CD4-positive, alpha-beta T cell treated with Interleukin-10 for 1 hour (primary cell): ENCODE measurements around the gene WDTC1.
A peak's percentile ranks its signal among the peaks of the same experiment; 100 is the strongest.
"Not testable (repeated sequence)": the region's sequence is repeated elsewhere in the genome, so short reads cannot be mapped to it uniquely, and the experiment has no call there.

Experiments used
- DNase-seq: peaks from one replicate; pipeline ENCODE4 v3.0.0-alpha.2; 2020

WDTC1 gene

GRCh38 chr1:27255136-27255535 lies 20.7 kb downstream of the WDTC1 start:
- no peak for DNase-seq

DNA sequence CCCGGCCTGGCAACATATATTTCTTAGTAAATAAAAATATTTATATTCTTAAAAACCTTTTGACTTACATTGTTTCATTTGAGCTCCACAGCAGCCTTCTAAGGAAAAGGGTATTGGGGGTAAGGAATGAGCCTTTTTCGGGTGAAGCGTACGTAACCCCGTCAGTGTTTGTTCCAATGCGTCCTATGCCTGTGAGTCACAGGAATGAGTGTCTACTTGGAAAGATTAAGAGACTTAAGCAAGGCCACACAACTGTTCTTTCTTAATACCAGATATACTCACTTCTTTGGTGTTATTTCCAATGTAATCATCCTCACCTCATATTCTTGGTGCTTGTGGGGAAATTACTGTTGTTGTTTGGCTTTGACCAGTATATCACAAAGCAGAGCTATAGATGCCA lies 22.7 kb downstream of the WDTC1 start:
- no peak for DNase-seq

GRCh38 chr1:27258598-27258997 lies 24.2 kb downstream of the WDTC1 start:
- no peak for DNase-seq

DNA sequence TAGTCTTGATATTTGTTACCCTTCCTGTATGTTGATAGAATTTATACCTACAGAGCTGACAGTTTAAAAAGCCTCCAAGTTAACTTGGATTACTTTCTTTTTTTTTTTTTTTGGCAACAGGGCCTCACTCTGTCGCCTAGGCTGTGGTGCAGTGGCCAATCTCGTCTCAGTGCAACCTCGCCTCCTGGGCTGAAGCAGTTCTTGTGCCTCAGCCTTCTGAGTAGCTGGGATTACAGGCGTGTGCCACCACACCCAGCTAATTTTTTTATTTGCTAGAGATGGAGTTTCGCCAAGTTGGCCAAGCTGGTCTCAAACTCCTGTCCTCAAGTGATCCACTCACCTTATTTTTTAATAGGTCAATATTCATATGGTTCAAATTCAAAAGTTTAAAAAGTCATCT lies 32.7 kb downstream of the WDTC1 start:
- no peak for DNase-seq

- no peak for DNase-seq
Observed at GRCh38 chr1:27269276-27269675, 34.8 kb downstream of the WDTC1 start.

DNA sequence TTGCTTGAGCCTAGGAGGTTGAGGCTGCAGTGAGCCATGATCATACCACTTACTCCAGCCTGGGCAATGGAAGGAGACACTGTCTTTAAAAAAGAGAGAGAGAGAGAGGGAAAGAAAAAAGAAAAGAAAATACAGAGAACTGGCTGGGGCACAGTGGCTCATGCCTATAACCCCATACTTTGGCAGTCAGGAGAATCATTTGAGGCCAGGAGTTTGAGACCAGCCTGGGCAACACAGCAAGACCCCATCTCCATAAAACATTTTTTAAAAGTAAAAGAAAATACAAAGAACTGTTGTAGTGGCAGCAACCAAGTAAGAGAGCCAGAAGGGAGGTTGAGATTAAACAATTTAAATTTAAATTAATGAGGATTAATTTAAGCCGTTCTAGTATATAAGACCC lies 39.8 kb downstream of the WDTC1 start:
- no peak for DNase-seq

DNA sequence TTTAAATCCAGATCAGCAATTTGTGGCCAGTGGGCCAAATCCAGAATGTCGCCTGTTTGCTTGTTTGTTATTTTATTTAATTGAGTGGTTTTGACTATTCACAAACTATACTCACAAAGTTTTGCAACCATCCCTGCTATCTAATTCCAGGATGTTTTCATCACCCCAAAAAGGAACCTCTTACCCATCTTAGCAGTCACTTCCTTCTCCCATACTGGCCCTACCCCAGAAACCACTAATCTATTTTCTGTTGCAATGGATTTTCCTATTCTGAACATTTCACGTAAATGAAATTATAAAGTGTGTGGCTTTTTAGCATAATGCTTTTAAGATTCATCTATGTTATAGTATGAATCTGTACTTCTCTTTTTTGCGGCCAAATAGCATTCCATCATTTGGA lies 41.3 kb downstream of the WDTC1 start:
- DNase-seq: no peak

GRCh38 chr1:27284425-27285273 lies 50.2 kb downstream of the WDTC1 start:
- peak; percentile 87 for DNase-seq

GRCh38 chr1:27285274-27285660 lies 50.8 kb downstream of the WDTC1 start:
- DNase-seq: no peak

GRCh38 chr1:27285821-27286220 lies 51.4 kb downstream of the WDTC1 start:
- DNase-seq: not testable (repeated sequence)

DNA sequence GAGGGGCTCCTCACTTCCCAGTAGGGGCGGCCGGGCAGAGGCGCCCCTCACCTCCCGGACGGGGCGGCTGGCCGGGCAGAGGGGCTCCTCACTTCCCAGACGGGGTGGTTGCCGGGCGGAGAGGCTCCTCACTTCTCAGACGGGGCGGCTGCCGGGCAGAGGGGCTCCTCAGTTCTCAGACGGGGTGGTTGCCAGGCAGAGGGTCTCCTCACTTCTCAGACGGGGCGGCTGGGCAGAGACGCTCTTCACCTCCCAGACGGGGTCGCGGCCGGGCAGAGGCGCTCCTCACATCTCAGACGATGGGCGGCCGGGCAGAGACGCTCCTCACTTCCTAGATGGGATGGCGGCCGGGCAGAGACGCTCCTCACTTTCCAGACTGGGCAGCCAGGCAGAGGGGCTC lies 54.7 kb downstream of the WDTC1 start:
- not testable (repeated sequence) for DNase-seq

- no peak for DNase-seq
Observed at GRCh38 chr1:27290581-27290980, 56.1 kb downstream of the WDTC1 start.

GRCh38 chr1:27292106-27292505 lies 57.7 kb downstream of the WDTC1 start:
- no peak for DNase-seq

- DNase-seq: no peak
Observed at GRCh38 chr1:27293915-27294314, 59.5 kb downstream of the WDTC1 start.

DNA sequence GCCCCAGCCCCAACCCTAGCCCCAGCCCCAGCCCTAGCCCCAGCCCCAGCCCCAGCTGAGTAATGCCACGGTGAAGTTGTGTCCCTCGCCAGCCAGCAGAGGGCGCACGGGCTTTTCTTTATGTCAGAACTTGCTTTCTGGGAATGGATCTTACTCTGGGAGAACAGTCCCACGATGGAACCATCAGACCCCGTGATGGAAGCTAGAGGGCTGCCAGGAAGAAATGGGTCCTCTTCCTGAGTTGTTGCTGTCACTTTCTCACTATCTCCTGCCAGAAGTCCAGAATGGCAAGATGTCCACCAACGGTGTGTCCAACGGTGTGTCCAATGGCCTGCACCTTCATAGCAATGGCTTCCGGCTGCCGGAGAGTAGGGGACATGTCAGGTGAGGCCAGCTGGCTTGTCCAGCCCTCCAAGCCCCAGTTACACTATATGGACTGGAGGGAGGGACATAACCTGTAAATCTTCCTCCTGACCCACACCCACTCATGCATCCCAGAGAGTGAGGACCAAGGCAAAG lies 62.4 kb downstream of the WDTC1 start:
- DNase-seq: peak; percentile 65

DNA sequence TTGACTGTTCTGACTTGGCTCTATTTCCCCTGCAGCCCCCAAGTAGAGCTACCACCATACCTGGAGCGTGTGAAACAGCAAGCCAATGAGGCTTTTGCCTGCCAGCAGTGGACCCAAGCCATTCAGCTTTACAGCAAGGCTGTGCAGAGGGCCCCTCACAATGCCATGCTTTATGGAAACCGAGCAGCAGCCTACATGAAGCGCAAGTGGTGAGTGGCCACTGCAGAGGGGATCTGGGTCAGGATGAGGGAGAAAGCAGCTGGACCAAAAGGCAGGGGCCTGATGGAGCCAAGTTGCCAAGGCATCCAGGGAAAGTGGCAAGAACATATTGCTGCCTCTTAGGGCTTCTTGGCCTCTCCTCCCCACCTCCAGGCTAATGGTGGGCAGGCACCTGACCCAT lies 63.5 kb downstream of the WDTC1 start:
- no peak for DNase-seq

DNA sequence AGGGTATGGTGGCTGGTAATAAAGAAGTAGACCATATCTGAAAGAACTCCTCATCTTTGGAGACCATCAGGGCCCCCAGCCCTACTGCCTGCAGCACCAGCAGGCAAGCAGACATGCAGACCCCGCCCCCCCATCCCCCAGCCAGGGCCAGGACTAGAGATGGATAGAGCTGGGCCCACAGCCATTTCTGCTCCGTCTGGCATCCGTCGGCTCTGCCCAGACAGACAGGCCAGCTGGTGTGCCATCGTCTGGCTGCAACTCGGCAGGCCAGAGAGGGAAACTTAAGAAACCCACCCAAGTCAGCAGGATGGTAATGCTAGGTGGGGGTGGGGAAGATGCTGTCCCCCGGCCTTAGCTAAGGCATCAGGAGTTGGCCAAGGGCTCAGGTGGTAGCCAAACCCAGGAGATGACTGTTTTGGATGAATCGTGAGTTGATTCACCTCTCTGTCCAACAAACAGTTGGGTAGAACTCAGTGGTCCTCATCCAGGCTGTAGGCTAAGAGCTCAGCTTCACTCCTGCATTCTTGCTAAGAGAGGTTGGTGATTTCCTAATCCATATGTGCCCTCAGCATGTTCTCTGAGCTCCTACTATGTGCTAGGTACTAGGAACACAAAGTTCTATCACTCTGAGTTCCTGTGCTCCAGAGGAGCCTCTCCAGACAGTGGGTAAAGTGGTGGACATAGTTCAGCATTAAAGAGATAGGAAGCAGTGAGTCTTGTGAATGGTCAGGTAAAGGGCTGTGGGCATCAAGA lies 64.4 kb downstream of the WDTC1 start:
- no peak for DNase-seq

DNA sequence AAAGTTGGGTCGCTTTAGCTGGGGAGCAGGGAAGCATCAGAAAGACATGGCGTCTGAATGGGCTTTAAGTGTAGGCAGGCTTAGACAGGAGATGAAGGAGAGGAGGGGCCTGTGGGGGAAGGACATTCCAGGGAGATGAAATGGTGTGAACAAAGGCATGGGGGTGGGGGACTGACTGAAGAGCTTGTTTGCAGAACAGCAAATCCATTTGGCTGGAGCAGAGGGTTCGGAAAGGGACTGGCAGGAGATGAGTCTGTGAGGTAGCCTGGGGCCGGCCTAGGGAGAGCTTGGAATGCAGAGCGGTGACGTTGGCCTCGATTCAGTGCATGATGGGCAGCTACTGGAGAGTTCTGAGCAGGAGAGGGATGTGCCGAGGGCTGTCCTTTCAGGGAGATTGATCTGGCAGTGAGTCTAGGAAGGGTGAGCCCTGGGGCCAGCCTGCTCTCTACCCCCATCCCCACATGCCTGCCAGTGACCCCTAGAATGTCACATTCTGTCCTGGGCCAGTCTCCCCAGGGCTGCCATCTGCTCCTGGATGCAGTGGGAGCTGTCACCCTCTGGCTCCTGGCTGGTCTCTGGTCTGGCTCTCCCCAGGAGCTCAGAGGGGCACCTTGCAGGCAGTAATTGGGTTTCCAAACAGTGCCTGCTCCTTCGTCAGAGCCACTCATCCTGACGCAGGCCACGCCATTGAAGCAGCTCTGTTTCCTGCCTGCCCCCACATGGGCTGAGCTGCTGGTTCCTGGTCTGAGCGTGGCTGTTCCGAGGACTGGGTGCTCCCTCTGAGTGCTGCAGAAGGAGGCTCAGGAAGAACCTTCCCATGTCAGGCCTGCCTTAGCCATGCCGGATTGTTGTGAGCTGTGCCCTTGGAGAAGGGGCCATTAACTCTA lies 65.2 kb downstream of the WDTC1 start:
- DNase-seq: no peak

- DNase-seq: peak; percentile 83
Observed at GRCh38 chr1:27300341-27301051, 66.1 kb downstream of the WDTC1 start.

- DNase-seq: no peak
Observed at GRCh38 chr1:27301052-27301422, 66.6 kb downstream of the WDTC1 start.

GRCh38 chr1:27301582-27302199 lies 67.3 kb downstream of the WDTC1 start:
- no peak for DNase-seq

- no peak for DNase-seq
Observed at GRCh38 chr1:27302612-27303011, 68.2 kb downstream of the WDTC1 start.
